HG03575 (cell line): Measurements from ENCODE around the gene HPGDS.

ENCODE experiments used
- ATAC-seq: cut with Tn5 transposase; IDR thresholded peaks from one replicate; pipeline ENCODE4 v1.9.1; 2021; ENCODE audit not compliant: unreplicated experiment, insufficient number of reproducible peaks, low FRiP score; ENCODE audit errors: extremely low read depth

Gene HPGDS

GRCh38 chr4:94276204-94276603, 66.4 kb downstream of the HPGDS start:
- no peak for ATAC-seq

GRCh38 chr4:94274912-94275311, 67.7 kb downstream of the HPGDS start:
- no peak for ATAC-seq

GRCh38 chr4:94271248-94271647, 71.4 kb downstream of the HPGDS start:
- ATAC-seq: no peak

- no peak for ATAC-seq
Measured at GRCh38 chr4:94267037-94267436, 75.6 kb downstream of the HPGDS start.

GRCh38 chr4:94262163-94263016, 80.2 kb downstream of the HPGDS start:
- no peak for ATAC-seq

GRCh38 chr4:94256828-94257227, 85.8 kb downstream of the HPGDS start:
- no peak for ATAC-seq

GRCh38 chr4:94256144-94256783, 86.4 kb downstream of the HPGDS start:
- no peak for ATAC-seq

- ATAC-seq: no peak
Measured at GRCh38 chr4:94253036-94253435, 89.6 kb downstream of the HPGDS start.

- no peak for ATAC-seq
Measured at GRCh38 chr4:94251094-94251493, 91.5 kb downstream of the HPGDS start.
